ENCODE data around the gene CTIF.

Gene CTIF

GRCh38 chr18:48826806-48827205 is 288.0 kb downstream of the CTIF start:
- Histone ChIP-seq H3K27me3 (peaks cover 16% of the 10 kb centered on the region), H3K4me1 (ENCODE audit: control insufficient read depth in 1 of 2, insufficient read depth in 1 of 2, low read depth in 1 of 2, low read length in 1 of 2) (no peaks in the 10 kb centered on the region), H3K36me3 (no peaks in the 10 kb centered on the region), H3K9me3 (no peaks in the 10 kb centered on the region), H3K4me3 (ENCODE audit: low read depth in 1 of 2, low read length in 1 of 2) (no peak overlapping the region), H3K27ac (no peak overlapping the region)
- no peak for TF ChIP-seq CTCF (IDR thresholded peaks at IDR 0.05)

- no peak overlapping the region for H3K4me3 ChIP-seq (ENCODE audit: low read depth in 1 of 2, low read length in 1 of 2)
- H3K36me3 ChIP-seq: no peaks in the 10 kb centered on the region
- H3K4me1 ChIP-seq (ENCODE audit: control insufficient read depth in 1 of 2, insufficient read depth in 1 of 2, low read depth in 1 of 2, low read length in 1 of 2): peaks cover 0 to 3% of the 10 kb centered on the region in 2 experiments
- TF ChIP-seq CTCF (IDR thresholded peaks at IDR 0.05): no peak
- no peaks in the 10 kb centered on the region for H3K9me3 ChIP-seq
- H3K27ac ChIP-seq: no peak overlapping the region
- peaks cover 16% of the 10 kb centered on the region for H3K27me3 ChIP-seq
Observed at GRCh38 chr18:48827291-48828193, 288.7 kb downstream of the CTIF start.

GRCh38 chr18:48828194-48828545 is 289.3 kb downstream of the CTIF start:
- Histone ChIP-seq H3K9me3 (no peaks in the 10 kb centered on the region), H3K4me3 (ENCODE audit: low read depth in 1 of 2, low read length in 1 of 2) (no peak overlapping the region), H3K27me3 (peaks cover 18% of the 10 kb centered on the region), H3K4me1 (ENCODE audit: control insufficient read depth in 1 of 2, insufficient read depth in 1 of 2, low read depth in 1 of 2, low read length in 1 of 2) (peaks cover 0 to 9% of the 10 kb centered on the region in 2 experiments), H3K36me3 (no peaks in the 10 kb centered on the region), H3K27ac (no peak overlapping the region)
- TF ChIP-seq CTCF (IDR thresholded peaks at IDR 0.05): no peak

GRCh38 chr18:48828691-48829442 is 290.0 kb downstream of the CTIF start:
- Histone ChIP-seq H3K4me3 (ENCODE audit: low read depth in 1 of 2, low read length in 1 of 2) (no peak overlapping the region), H3K27me3 (peaks cover 25% of the 10 kb centered on the region), H3K27ac (no peak overlapping the region), H3K4me1 (ENCODE audit: control insufficient read depth in 1 of 2, insufficient read depth in 1 of 2, low read depth in 1 of 2, low read length in 1 of 2) (peaks cover 0 to 12% of the 10 kb centered on the region in 2 experiments), H3K9me3 (no peaks in the 10 kb centered on the region), H3K36me3 (no peaks in the 10 kb centered on the region)
- TF ChIP-seq CTCF (IDR thresholded peaks at IDR 0.05): no peak

GRCh38 chr18:48829443-48830149 is 290.8 kb downstream of the CTIF start:
- H3K9me3 ChIP-seq: no peaks in the 10 kb centered on the region
- H3K36me3 ChIP-seq: no peaks in the 10 kb centered on the region
- H3K4me3 ChIP-seq (ENCODE audit: low read depth in 1 of 2, low read length in 1 of 2): no peak overlapping the region
- H3K27ac ChIP-seq: no peak overlapping the region
- peaks cover 0 to 16% of the 10 kb centered on the region in 2 experiments for H3K4me1 ChIP-seq (ENCODE audit: control insufficient read depth in 1 of 2, insufficient read depth in 1 of 2, low read depth in 1 of 2, low read length in 1 of 2)
- H3K27me3 ChIP-seq: peaks cover 32% of the 10 kb centered on the region
- no peak for TF ChIP-seq CTCF (IDR thresholded peaks at IDR 0.05)
